HS-5 (cell line): ENCODE measurements around the gene EHMT2.
"Not testable (repeated sequence)": the region's sequence is repeated elsewhere in the genome, so short reads cannot be mapped to it uniquely, and the experiment has no call there.

Experiments
- DNase-seq: peaks from one replicate; pipeline ENCODE4 v3.0.0-alpha.2; 2012; ENCODE audit warnings: low read depth

Gene EHMT2

GRCh38 chr6:31870385-31870921 lies 27.0 kb downstream of the EHMT2 start:
- no peak for DNase-seq

GRCh38 chr6:31869343-31869742 lies 28.2 kb downstream of the EHMT2 start:
- DNase-seq, result no peak

- not testable (repeated sequence) for DNase-seq
These were observed 28.9 kb downstream of the EHMT2 start for GRCh38 chr6:31868658-31868971.

- DNase-seq, result no peak
These were observed 32.0 kb downstream of the EHMT2 start for GRCh38 chr6:31865205-31866118.

- no peak for DNase-seq
These were observed 32.7 kb downstream of the EHMT2 start for GRCh38 chr6:31864818-31865204.

GRCh38 chr6:31864123-31864562 lies 33.4 kb downstream of the EHMT2 start:
- DNase-seq, result not testable (repeated sequence)

GRCh38 chr6:31862344-31863235 lies 34.9 kb downstream of the EHMT2 start, which contains the start of gene NEU1:
TSS of gene NEU1 (minus strand) at chr6:31862821. CDS start at chr6:31862776, 45 bp downstream.
- peak; percentile 99 for DNase-seq

- DNase-seq, result no peak
These were observed 35.6 kb downstream of the EHMT2 start for GRCh38 chr6:31861919-31862343.

- no peak for DNase-seq
These were observed 36.3 kb downstream of the EHMT2 start for GRCh38 chr6:31861150-31861549.

GRCh38 chr6:31860349-31860748 lies 37.1 kb downstream of the EHMT2 start:
- DNase-seq, result no peak

GRCh38 chr6:31859923-31860322 lies 37.6 kb downstream of the EHMT2 start:
- DNase-seq, result no peak

GRCh38 chr6:31858707-31859106 lies 38.8 kb downstream of the EHMT2 start:
- DNase-seq, result no peak

- DNase-seq, result not testable (repeated sequence)
These were observed 39.7 kb downstream of the EHMT2 start for GRCh38 chr6:31857774-31858173.

- not testable (repeated sequence) for DNase-seq
These were observed 45.3 kb downstream of the EHMT2 start for GRCh38 chr6:31851980-31852718.

- no peak for DNase-seq
These were observed 46.0 kb downstream of the EHMT2 start for GRCh38 chr6:31851485-31851832.

GRCh38 chr6:31850765-31851484 lies 46.6 kb downstream of the EHMT2 start:
- no peak for DNase-seq

GRCh38 chr6:31847276-31847978 lies 50.1 kb downstream of the EHMT2 start:
- no peak for DNase-seq

GRCh38 chr6:31844507-31844906 lies 53.0 kb downstream of the EHMT2 start:
- no peak for DNase-seq

GRCh38 chr6:31842053-31842452 lies 55.4 kb downstream of the EHMT2 start:
- no peak for DNase-seq

- DNase-seq, result not testable (repeated sequence)
These were observed 57.7 kb downstream of the EHMT2 start for GRCh38 chr6:31839779-31840126.

GRCh38 chr6:31838968-31839367 lies 58.5 kb downstream of the EHMT2 start:
- no peak for DNase-seq
